ENCODE data around the gene GRM4. TPM values are rescaled to one million over a fixed set of nuclear protein-coding genes. Genes with fewer than 3 reads are reported as not detected.

The GRM4 gene
- polyA plus RNA-seq, 1 experiment, result 0.06 TPM

DNA sequence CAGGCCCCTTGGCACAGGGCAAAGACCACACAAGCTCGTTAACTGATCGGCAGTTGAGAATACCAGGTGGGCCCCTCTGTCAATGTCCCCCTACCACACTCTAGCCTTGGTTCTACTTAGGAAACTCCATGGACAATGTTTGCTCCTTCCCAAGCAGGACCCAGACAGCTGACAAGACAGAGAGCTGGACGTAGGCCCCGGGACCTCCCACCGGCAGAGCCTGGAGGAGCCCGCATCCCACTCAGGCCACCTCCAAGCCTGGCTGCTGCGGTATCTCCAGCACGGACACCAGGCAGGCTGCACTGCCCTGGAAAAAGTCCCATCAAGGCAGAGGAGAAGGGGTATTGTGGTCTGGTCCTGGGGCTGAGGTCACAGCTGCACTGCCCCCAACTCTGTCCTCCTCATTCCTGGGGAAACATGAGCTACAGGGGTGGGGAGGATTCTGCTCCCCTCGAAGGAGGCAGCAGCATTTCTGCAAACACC is 6.2 kb upstream of the GRM4 start:
- H3K27me3 ChIP-seq (ENCODE audit: control insufficient read depth, insufficient read depth, low read length), result peaks cover 38% of the 10 kb centered on the region
- no peak for DNase-seq (ENCODE audit: low read depth)
- H3K4me3 ChIP-seq (ENCODE audit: low read depth, low read length), result no peak overlapping the region
- H3K36me3 ChIP-seq (ENCODE audit: control insufficient read depth, insufficient read depth, low read length), result no peaks in the 10 kb centered on the region
- POLR2A ChIA-PET, result no interaction called here
- TF ChIP-seq, protein P1, sequence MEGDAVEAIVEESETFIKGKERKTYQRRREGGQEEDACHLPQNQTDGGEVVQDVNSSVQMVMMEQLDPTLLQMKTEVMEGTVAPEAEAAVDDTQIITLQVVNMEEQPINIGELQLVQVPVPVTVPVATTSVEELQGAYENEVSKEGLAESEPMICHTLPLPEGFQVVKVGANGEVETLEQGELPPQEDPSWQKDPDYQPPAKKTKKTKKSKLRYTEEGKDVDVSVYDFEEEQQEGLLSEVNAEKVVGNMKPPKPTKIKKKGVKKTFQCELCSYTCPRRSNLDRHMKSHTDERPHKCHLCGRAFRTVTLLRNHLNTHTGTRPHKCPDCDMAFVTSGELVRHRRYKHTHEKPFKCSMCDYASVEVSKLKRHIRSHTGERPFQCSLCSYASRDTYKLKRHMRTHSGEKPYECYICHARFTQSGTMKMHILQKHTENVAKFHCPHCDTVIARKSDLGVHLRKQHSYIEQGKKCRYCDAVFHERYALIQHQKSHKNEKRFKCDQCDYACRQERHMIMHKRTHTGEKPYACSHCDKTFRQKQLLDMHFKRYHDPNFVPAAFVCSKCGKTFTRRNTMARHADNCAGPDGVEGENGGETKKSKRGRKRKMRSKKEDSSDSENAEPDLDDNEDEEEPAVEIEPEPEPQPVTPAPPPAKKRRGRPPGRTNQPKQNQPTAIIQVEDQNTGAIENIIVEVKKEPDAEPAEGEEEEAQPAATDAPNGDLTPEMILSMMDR (IDR thresholded peaks at IDR 0.05; ENCODE audit: insufficient read depth, low read depth, low read length), result no peak
- CTCF ChIA-PET, result interaction anchor here (0.6 to 7.2 kb wide), 6 partner anchors 99 to 1036 kb away, joined by 3 to 74 read pairs (median 4); no protein-coding TSS in a partner anchor

DNA sequence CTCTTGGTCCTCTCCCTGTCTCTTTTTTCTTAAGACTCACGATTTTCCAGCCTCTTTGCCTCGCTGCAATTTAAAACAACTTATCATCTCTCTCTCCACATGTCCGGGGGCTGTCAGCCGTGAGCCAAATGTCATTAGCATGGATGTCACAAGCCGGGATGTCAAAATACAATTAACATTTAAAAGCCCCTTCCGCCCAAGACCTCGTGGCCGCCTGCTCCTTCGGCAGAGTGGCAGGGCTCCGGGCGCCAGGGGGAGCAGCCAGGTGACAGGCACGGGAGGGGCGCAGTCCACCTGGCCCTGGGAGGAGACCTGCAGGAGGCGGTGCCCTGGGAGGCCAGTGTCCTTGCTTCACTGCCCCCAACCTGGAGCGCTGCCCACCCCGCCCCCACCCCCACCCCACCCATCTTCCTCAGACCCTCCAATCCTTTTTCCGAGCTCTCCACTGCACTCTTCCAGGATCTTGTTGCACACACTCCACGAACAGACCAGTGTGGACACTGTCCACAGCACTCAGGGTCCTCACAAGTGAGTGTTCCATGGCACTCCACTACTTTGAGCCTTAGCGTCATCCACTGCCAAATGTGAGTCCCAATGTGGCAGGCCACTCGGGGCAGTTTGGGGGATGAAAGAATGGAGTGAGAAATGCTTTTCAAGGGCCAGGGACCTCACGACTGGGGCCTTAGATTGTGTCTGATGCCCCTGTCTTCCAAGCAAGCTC is 5.6 kb upstream of the GRM4 start:
- H3K4me3 ChIP-seq (ENCODE audit: low read depth, low read length), result no peak overlapping the region
- POLR2A ChIA-PET, result no interaction called here
- DNase-seq (ENCODE audit: low read depth), result no peak
- TF ChIP-seq, protein P1 (IDR thresholded peaks at IDR 0.05; ENCODE audit: insufficient read depth, low read depth, low read length), result no peak
- CTCF ChIA-PET, result interaction anchor here (1.2 to 7.2 kb wide), 4 partner anchors 98 to 407 kb away, joined by 3 to 74 read pairs (median 31); no protein-coding TSS in a partner anchor
- H3K27me3 ChIP-seq (ENCODE audit: control insufficient read depth, insufficient read depth, low read length), result peaks cover 37% of the 10 kb centered on the region
- H3K36me3 ChIP-seq (ENCODE audit: control insufficient read depth, insufficient read depth, low read length), result no peaks in the 10 kb centered on the region

DNA sequence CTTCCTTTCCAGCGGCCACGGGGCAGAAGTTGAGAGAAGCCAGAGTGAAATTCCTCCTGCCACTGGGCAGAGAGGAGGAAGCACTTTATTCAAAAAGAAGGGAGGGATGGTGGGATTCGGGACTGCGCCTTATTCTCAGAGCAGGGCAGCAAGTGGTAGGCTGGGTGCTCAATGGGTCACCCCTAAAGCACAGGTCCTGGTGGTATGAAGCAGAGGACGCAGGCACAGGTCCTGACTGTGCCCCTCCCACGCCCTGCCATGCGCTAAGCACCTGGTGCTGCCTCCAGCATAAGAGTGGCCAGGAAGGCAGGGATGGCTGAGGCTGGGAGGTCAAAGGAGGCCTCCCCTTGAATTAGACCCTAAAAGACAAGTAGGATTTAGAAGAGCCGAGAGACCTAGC is 4.9 kb upstream of the GRM4 start:
- H3K4me3 ChIP-seq (ENCODE audit: low read depth, low read length), result no peak overlapping the region
- TF ChIP-seq, protein P1 (IDR thresholded peaks at IDR 0.05; ENCODE audit: insufficient read depth, low read depth, low read length), result no peak
- H3K36me3 ChIP-seq (ENCODE audit: control insufficient read depth, insufficient read depth, low read length), result no peaks in the 10 kb centered on the region
- H3K27me3 ChIP-seq (ENCODE audit: control insufficient read depth, insufficient read depth, low read length), result peaks cover 37% of the 10 kb centered on the region
- DNase-seq (ENCODE audit: low read depth), result no peak
- ChIA-PET CTCF (no interaction called here), POLR2A (no interaction called here)

DNA sequence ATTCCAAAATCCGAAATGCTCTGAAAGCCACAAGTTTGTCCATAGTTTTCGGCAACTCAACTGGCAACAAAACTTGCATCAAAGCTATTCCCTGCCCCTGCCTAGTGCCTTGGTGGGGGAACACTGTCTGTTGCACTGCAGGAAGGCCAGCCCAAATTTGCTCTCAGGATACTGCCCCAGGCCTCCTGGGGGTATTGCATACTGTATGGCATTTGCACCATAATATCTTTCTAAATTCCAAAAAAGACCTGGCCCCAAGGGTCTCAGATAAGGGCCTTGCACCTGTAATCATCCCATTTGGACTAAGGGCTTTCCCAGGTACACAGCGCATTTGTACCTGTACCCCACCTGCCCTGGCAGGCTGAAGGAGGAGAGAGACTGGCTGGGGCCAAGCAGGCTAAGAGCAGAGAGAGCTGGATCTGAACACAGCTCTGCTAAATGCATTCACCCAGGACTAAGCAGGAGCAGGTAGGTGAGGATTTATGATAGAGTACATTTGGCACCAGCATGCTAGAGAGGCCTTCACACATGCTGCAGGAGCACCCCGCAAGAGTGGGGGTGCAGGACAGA is 4.0 kb upstream of the GRM4 start:
- Histone ChIP-seq H3K27me3 (ENCODE audit: control insufficient read depth, insufficient read depth, low read length) (peaks cover 37% of the 10 kb centered on the region), H3K36me3 (ENCODE audit: control insufficient read depth, insufficient read depth, low read length) (no peaks in the 10 kb centered on the region), H3K4me3 (ENCODE audit: low read depth, low read length) (no peak overlapping the region)
- no peak for DNase-seq (ENCODE audit: low read depth)
- CTCF ChIA-PET, result no interaction called here
- POLR2A ChIA-PET, result no interaction called here
- TF ChIP-seq, protein P1 (IDR thresholded peaks at IDR 0.05; ENCODE audit: insufficient read depth, low read depth, low read length), result no peak

DNA sequence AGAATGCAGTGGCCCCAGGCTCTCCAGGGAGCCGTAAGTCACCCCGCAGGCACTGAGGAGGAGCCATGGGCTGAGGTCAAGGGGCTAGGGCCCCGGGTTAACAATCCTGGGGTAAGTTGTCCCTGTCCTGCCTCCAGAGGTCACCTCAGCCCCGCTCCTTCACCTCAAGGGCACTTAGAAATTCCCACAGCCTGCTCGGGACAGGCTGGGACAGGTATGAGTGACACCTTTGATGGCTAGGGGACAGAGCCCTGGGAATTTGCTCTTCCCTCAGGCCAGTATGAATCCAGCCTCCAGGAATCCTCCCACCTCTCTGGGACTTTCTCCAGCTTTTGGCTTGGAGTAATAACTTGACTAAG is 3.5 kb upstream of the GRM4 start:
- POLR2A ChIA-PET, result no interaction called here
- CTCF ChIA-PET, result no interaction called here
- H3K4me3 ChIP-seq (ENCODE audit: low read depth, low read length), result no peak overlapping the region
- peaks cover 38% of the 10 kb centered on the region for H3K27me3 ChIP-seq (ENCODE audit: control insufficient read depth, insufficient read depth, low read length)
- H3K36me3 ChIP-seq (ENCODE audit: control insufficient read depth, insufficient read depth, low read length), result no peaks in the 10 kb centered on the region
- TF ChIP-seq, protein P1 (IDR thresholded peaks at IDR 0.05; ENCODE audit: insufficient read depth, low read depth, low read length), result no peak
- DNase-seq (ENCODE audit: low read depth), result no peak

All from BJ (cell line).